GM12891 (cell line): ENCODE results near the gene AFF4.

Experiments
- DNase-seq: peaks from one replicate; pipeline ENCODE4 v3.0.0; 2011; ENCODE audit warnings: low spot score; ENCODE audit not compliant: insufficient read length
- FAIRE-seq: peaks from 2 replicates; lab custom pipeline; 2011; peaks lifted over from hg19 to GRCh38; lab: Jason Lieb, UNC
- PAX5 ChIP-seq: IDR thresholded peaks from 2 replicates; pipeline ENCODE4 v1.6.1; 2011; ENCODE audit warnings: low read length, moderate library complexity, mild to moderate bottlenecking; ENCODE audit not compliant: insufficient read depth, severe bottlenecking
- POLR2A ChIP-seq: IDR thresholded peaks from 2 replicates; pipeline ENCODE4 v1.6.1; 2011; ENCODE audit warnings: low read depth, low read length, control low read depth
- POLR2AphosphoS5 ChIP-seq: IDR thresholded peaks from 2 replicates; pipeline ENCODE4 v1.6.1; 2011; ENCODE audit warnings: low read depth, low read length, control low read depth
- POU2F2 ChIP-seq: IDR thresholded peaks from 2 replicates; pipeline ENCODE4 v1.6.1; 2011; ENCODE audit warnings: low read depth, mild to moderate bottlenecking, control low read depth, low read length, moderate library complexity
- SPI1 ChIP-seq: IDR thresholded peaks from 2 replicates; pipeline ENCODE4 v1.6.1; 2011; ENCODE audit warnings: low read depth, low read length, control low read depth
- TAF1 ChIP-seq: IDR thresholded peaks from 2 replicates; pipeline ENCODE4 v1.6.1; 2011; ENCODE audit warnings: low read depth, low read length, control low read depth

AFF4 gene

GRCh38 chr5:132840313-132840712 lies 123.1 kb downstream of the AFF4 start:
- DNase-seq (no peak), FAIRE-seq (no peak)
- TF ChIP-seq SPI1 (no peak), TAF1 (no peak), POLR2AphosphoS5 (no peak), POLR2A (no peak), POU2F2 (no peak), PAX5 (no peak)

- TF ChIP-seq SPI1 (no peak), TAF1 (no peak), POLR2A (no peak), POU2F2 (no peak), POLR2AphosphoS5 (no peak), PAX5 (no peak)
- DNase-seq (no peak), FAIRE-seq (no peak)
Measured at GRCh38 chr5:132839426-132840301, 123.8 kb downstream of the AFF4 start.

GRCh38 chr5:132838516-132839282 lies 124.7 kb downstream of the AFF4 start:
- TF ChIP-seq TAF1 (no peak), SPI1 (no peak), POLR2A (no peak), POU2F2 (no peak), POLR2AphosphoS5 (no peak), PAX5 (no peak)
- DNase-seq: no peak
- FAIRE-seq: no peak

GRCh38 chr5:132837868-132838267 lies 125.6 kb downstream of the AFF4 start:
- DNase-seq: no peak
- no peak for FAIRE-seq
- no peak for TF ChIP-seq PAX5
- no peak for TF ChIP-seq SPI1
- TF ChIP-seq POU2F2: no peak

GRCh38 chr5:132836852-132837251 lies 126.6 kb downstream of the AFF4 start:
- FAIRE-seq (no peak), DNase-seq (no peak)
- TF ChIP-seq PAX5 (no peak), SPI1 (no peak), POLR2A (no peak), POLR2AphosphoS5 (no peak), POU2F2 (no peak), TAF1 (no peak)

- no peak for DNase-seq
- FAIRE-seq: no peak
- TF ChIP-seq POLR2AphosphoS5: no peak
- TF ChIP-seq POLR2A: no peak
- no peak for TF ChIP-seq TAF1
- TF ChIP-seq POU2F2: no peak
- TF ChIP-seq SPI1: no peak
- no peak for TF ChIP-seq PAX5
Measured at GRCh38 chr5:132834057-132834456, 129.4 kb downstream of the AFF4 start.

- no peak for DNase-seq
- no peak for TF ChIP-seq TAF1
- TF ChIP-seq POLR2AphosphoS5: no peak
- no peak for TF ChIP-seq PAX5
- no peak for TF ChIP-seq SPI1
- no peak for TF ChIP-seq POLR2A
- no peak for TF ChIP-seq POU2F2
- FAIRE-seq: no peak
Measured at GRCh38 chr5:132832612-132833011, 130.8 kb downstream of the AFF4 start.

- no peak for FAIRE-seq
- TF ChIP-seq POLR2A (no peak), TAF1 (no peak), POU2F2 (no peak), POLR2AphosphoS5 (no peak), SPI1 (no peak), PAX5 (no peak)
- DNase-seq: no peak
Measured at GRCh38 chr5:132831095-132831860, 132.2 kb downstream of the AFF4 start.
